Colonic mucosa (tissue), 4 donors: ENCODE data around the gene OS9. TPM values are rescaled to one million over a fixed set of nuclear protein-coding genes. Genes with fewer than 3 reads are reported as not detected.

ENCODE experiments used
- DNase-seq: peaks from one replicate; pipeline ENCODE4 v3.0.0-alpha.2; 2020
- H3K27ac ChIP-seq: fragments of 200-600 bp; one replicate; pipeline ENCODE4 v1.8.0; 2021
- H3K27me3 ChIP-seq: fragments of 200-600 bp; one replicate; pipeline ENCODE4 v1.8.0; 2021
- H3K36me3 ChIP-seq: fragments of 200-600 bp; one replicate; pipeline ENCODE4 v1.8.0; 2021
- H3K4me1 ChIP-seq: fragments of 200-600 bp; one replicate; pipeline ENCODE4 v1.8.0; 2021; ENCODE audit warnings: mild to moderate bottlenecking
- H3K4me3 ChIP-seq: fragments of 200-600 bp; one replicate; pipeline ENCODE4 v1.8.0; 2021
- H3K9ac ChIP-seq, 2 donors: one replicate each; pipeline ENCODE4 v1.7.0; 2013; ENCODE audit warnings: control low read depth in 2 of 2, low read depth in 2 of 2, low read length in 2 of 2
- H3K9me3 ChIP-seq: fragments of 200-600 bp; one replicate; pipeline ENCODE4 v1.8.0; 2021
- CTCF ChIP-seq: fragments of 200-600 bp; IDR thresholded peaks from one replicate; pipeline ENCODE4 v1.8.0; 2022; ENCODE audit warnings: antibody characterized with exemption, mild to moderate bottlenecking
- intact Hi-C: fragments of 100-400 bp; cut with DNase I; formaldehyde crosslinking; loops from one replicate; pipeline ENCODE4 v1.14.1; 2022
- total RNA-seq, 2 donors: library from RNA; stranded (reverse); fragmentation: NEBNext Ultra II Directional in 1 of 2; extraction: Animal tissue kit (Norgen Biotek cat#: 25700) in 1 of 2; gene quantifications; one replicate each; pipeline ENCODE4 v1.2.1, GENCODE V29; 2021
- donor health status: healthy.
- donor health status: DM: no; HTN: no; CAD: no.
- donor health status: DM: no; HTN: no; CAD: no.

OS9 gene
- total RNA-seq, 2 donors from 2014 or later, result 219 to 284 TPM

- Histone ChIP-seq H3K36me3 (peaks cover 6% of the 10 kb centered on the region), H3K9me3 (no peaks in the 10 kb centered on the region), H3K27ac (no peak overlapping the region), H3K4me1 (no peaks in the 10 kb centered on the region), H3K4me3 (peak overlapping the region; percentile 73), H3K27me3 (no peaks in the 10 kb centered on the region), H3K9ac (peak overlapping the region in 1 of 2 donors; percentile 35)
- no peak for TF ChIP-seq CTCF
- DNase-seq, result no peak
- intact Hi-C loops, result no loop called here
Measured at GRCh38 chr12:57752668-57753000, 58.7 kb downstream of the OS9 start.

- no peak for DNase-seq
- intact Hi-C loops, result no loop called here
- H3K36me3 ChIP-seq, result peaks cover 6% of the 10 kb centered on the region
Measured at GRCh38 chr12:57753756-57754337, 59.9 kb downstream of the OS9 start.

GRCh38 chr12:57754411-57755193, 60.7 kb downstream of the OS9 start, which contains the start of gene MARCHF9:
TSS of gene MARCHF9 (plus strand) at chr12:57755103. CDS start at chr12:57755529, 426 bp downstream.
- Histone ChIP-seq H3K27ac (peak within 1 kb of the TSS; percentile 72), H3K4me1 (no peaks in the 10 kb centered on the region), H3K27me3 (no peaks in the 10 kb centered on the region), H3K36me3 (no peaks in the 10 kb centered on the region), H3K4me3 (peak within 1 kb of the TSS; percentile 59), H3K9me3 (no peaks in the 10 kb centered on the region), H3K9ac (peak within 1 kb of the TSS; percentile 70 to 80)
- intact Hi-C loops, result no loop called here
- no peak for TF ChIP-seq CTCF
- DNase-seq, result peak; percentile 93

More at GRCh38 chr12:57753756-57754337, 59.9 kb downstream of the OS9 start:
- Histone ChIP-seq H3K27ac (peak overlapping the region; percentile 72), H3K4me1 (no peaks in the 10 kb centered on the region), H3K27me3 (no peaks in the 10 kb centered on the region), H3K4me3 (no peak overlapping the region), H3K9me3 (no peaks in the 10 kb centered on the region), H3K9ac (no peak overlapping the region)
- no peak for TF ChIP-seq CTCF

GRCh38 chr12:57755194-57755453, 61.2 kb downstream of the OS9 start:
- H3K4me1 ChIP-seq, result no peaks in the 10 kb centered on the region
- no peaks in the 10 kb centered on the region for H3K27me3 ChIP-seq

More at GRCh38 chr12:57755194-57755453, 61.2 kb downstream of the OS9 start:
- no peak overlapping the region for H3K9ac ChIP-seq
- H3K27ac ChIP-seq, result peak overlapping the region; percentile 72
- no peak for TF ChIP-seq CTCF
- H3K4me3 ChIP-seq, result peak overlapping the region; percentile 59
- intact Hi-C loops, result no loop called here
- no peak for DNase-seq
- no peaks in the 10 kb centered on the region for H3K9me3 ChIP-seq
- H3K36me3 ChIP-seq, result no peaks in the 10 kb centered on the region
